Measurements from ENCODE around the gene FER.
"Not testable (repeated sequence)": the region's sequence is repeated elsewhere in the genome, so short reads cannot be mapped to it uniquely, and the experiment has no call there.

The FER gene

GRCh38 chr5:109145139-109145538 lies 397.4 kb downstream of the FER start:
- no peak for DNase-seq

- DNase-seq: no peak
Measured at GRCh38 chr5:109146591-109146990, 398.9 kb downstream of the FER start.

GRCh38 chr5:109152565-109152964 lies 404.9 kb downstream of the FER start:
- no peak for DNase-seq

GRCh38 chr5:109155625-109156024 lies 407.9 kb downstream of the FER start:
- no peak for DNase-seq

- no peak for DNase-seq
Measured at GRCh38 chr5:109156885-109157284, 409.2 kb downstream of the FER start.

DNA sequence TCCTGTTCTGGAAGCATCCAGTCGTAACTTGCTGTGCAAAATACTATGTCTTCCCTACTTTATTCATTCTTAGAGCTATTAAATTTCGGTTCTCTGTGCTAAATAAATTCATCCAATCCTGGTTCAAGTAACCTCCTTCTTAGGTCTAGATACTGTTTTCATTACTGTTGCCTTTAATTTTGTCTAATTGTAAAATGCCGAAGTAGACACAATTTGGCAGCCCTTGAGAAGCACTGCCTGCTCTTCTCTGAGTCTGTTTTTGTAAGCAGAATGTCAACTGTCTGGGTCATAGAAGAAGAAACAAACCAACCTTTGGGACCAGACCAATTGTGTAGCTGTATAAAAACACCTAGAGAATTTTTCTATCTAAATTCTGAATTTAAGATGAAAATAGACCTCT lies 412.8 kb downstream of the FER start:
- DNase-seq: no peak

DNA sequence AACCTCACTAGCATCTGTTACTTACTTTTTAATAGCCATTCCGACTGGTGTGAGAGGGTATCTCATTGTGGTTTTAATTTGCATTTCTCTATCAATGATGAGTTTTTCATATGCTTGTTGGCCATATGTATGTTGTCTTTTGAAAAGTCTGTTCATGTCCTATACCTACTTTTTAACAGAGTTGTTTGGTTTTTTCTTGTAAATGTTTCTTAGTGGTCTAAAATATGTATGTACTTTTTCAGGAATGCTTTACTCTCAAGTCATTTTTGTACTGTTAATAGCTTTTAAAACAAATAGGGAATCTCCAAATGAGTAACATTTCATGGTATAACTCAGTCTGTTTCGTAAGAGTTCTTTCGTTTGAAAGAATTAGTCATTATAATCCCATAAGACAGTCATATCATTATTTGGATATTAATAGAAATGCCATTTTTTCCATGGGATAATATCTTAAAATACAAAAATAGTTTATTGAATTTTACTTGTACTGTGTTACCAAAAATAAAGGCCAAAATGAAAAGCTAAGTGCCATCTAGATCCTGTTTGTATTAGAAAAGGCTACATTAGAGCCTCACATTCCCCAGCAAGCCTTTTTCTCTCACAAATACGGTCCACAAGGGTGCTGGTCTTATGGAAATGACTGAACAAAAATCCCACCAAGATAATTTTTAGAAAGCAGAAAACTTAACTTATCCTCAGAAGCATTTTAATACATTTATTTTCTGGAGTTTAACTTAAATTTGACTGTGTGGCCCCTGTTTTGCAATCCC lies 414.4 kb downstream of the FER start:
- DNase-seq: no peak

DNA sequence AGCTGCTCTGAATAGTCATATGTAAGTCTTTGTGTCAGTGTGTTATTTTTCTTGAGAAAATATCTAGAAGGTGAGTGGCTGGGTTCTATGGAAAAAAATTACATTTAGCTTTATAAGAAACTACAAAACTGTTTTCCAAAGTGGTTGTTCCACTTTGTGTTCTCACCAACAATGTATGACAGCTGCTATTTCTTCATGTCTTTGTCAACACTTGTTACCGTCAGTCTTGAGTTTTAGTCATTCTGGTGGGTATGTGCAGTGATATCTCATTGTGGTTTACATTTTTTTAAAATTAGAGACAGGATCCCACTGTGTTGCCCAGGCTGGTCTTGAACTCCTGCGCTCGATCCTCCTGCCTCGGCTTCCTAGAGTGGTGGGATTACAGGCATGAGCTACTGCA lies 415.6 kb downstream of the FER start:
- no peak for DNase-seq

- no peak for DNase-seq
Measured at GRCh38 chr5:109164001-109164400, 416.3 kb downstream of the FER start.

GRCh38 chr5:109167586-109167985 lies 419.9 kb downstream of the FER start:
- DNase-seq: no peak

DNA sequence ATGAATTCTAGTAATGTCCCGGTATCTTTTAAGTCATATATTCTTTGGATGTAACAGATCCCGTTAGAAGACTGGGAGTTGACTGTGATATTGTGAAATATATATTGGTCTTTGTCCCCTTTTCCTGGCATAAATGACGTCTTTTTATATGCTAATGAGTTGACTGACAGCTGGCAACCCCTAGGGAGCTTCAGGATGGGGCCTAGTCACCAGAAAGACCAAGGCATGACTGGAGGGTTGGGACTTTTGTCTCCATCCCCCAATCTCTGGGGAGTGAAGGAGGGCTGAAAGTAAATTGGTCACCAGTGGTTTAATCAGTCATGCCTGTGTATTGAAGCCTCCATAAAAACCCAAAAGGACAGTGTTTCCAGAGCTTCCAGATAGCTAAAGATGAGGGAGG lies 420.5 kb downstream of the FER start:
- DNase-seq: no peak

GRCh38 chr5:109170629-109171350 lies 423.1 kb downstream of the FER start:
- DNase-seq: no peak

DNA sequence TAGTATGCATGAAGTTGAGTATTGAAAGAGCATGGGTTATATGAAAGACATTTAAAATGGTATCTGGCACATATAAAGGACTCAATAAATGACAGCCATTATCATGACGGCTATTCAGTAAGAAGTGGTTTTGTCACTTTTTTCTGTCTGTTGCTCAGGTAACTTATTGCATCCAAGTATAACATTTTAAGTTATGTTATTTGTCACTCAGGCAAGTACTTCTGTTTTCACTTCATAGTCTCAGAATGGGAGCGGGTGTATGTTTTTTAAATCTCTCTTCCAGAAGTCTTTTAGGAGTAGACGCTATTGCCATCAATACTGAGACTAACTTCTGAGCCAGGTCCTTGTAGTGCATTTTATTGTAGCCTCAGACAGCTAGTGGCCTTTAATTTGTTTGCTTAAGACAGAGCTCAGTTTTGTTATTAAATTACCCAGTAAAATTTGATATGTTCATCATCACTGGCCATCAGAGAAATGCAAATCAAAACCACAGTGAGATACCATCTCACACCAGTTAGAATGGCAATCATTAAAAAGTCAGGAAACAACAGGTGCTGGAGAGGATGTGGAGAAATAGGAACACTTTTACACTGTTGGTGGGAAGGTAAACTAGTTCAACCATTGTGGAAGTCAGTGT lies 423.9 kb downstream of the FER start:
- not testable (repeated sequence) for DNase-seq

- no peak for DNase-seq
Measured at GRCh38 chr5:109173036-109173794, 425.5 kb downstream of the FER start.

GRCh38 chr5:109177227-109177626 lies 429.5 kb downstream of the FER start:
- no peak for DNase-seq

DNA sequence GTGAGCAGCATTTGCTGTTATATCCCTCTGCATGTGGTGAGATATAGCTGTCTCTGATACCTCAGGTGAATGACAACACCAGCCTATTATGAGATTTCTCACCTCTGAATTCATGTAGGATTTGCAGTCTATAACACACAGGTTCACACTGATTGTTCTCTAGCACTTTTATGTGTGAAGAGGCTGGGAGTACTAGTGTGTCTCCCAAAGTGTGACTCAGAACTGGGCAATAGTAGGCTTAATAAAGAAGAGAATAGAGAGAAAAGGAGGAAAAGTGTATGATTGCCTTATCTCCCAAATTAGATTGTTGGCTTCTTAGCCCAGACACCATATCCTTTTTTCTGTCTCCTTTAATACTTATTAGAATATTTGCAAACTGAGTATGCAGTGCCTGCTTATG lies 430.1 kb downstream of the FER start:
- no peak for DNase-seq

DNA sequence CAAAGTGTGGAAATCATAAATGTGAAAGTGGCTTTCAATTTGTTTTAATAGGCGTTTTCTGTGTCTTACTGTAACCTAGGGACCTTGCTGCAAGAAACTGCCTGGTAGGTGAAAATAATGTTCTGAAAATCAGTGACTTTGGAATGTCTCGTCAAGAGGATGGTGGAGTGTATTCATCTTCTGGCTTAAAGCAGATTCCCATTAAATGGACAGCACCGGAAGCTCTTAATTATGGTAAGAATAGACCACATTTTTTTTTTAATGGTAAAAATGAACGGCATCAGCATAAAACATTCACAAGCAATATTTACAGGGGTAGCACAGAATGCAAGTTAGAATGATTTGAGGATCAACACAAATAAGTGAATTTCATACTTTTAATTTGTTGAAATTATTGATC lies 433.0 kb downstream of the FER start:
- no peak for DNase-seq

- DNase-seq: no peak
Measured at GRCh38 chr5:109186759-109187158, 439.1 kb downstream of the FER start.

- DNase-seq: no peak
Measured at GRCh38 chr5:109191153-109191558, 443.5 kb downstream of the FER start.

GRCh38 chr5:109192027-109192426 lies 444.3 kb downstream of the FER start:
- DNase-seq: no peak

- DNase-seq: no peak
Measured at GRCh38 chr5:109192555-109193281, 445.0 kb downstream of the FER start.

DNA sequence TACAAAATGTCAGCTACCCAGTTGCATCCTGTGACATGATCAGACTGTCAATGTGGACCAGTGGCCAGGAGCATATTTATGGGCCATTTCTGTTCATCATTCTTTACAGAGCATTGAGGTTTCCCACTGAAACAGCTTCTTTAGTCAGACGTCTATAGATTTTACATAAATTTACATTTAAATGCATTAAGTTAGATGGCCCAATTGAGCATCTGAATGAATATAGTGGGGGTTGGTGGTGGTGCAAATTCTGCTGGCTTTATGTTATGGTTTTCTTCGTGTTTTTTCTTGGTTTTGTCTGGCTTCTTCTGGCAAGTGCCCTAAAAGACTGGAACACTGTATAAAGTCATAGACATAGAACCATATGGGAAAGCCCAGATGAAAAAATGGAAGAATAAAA lies 448.0 kb downstream of the FER start:
- DNase-seq: no peak

Measured in activated CD8-positive, alpha-beta memory T cell treated with anti-CD3 and anti-CD28 coated beads, Interleukin-2, amount 50 U/mL, for 48 hours (primary cell).